CD14-positive monocyte (primary cell): ENCODE results near the gene PREX1. TPM values are rescaled to one million over a fixed set of nuclear protein-coding genes. Genes with fewer than 3 reads are reported as not detected.

Experiments used
- DNase-seq, 3 donors: peaks; one replicate each; pipeline ENCODE4 v3.0.0-alpha.2; 2011 to 2022
- H2AFZ ChIP-seq: 2 replicates; pipeline ENCODE4 v1.6.0; 2012; ENCODE audit warnings: mild to moderate bottlenecking, low read depth, low read length, inconsistent platforms; ENCODE audit not compliant: insufficient read depth, poor library complexity, severe bottlenecking
- H3K27ac ChIP-seq, 2 donors: 1 replicate in 1 of 2; 2 replicates in 1 of 2; pipeline ENCODE4 v1.5.1; 2012 to 2013; ENCODE audit warnings: low read length in 2 of 2, control low read depth in 1 of 2, inconsistent platforms in 1 of 2, low read depth in 1 of 2, mild to moderate bottlenecking in 1 of 2
- H3K27me3 ChIP-seq, 2 donors: one replicate each; pipeline versions ENCODE4 v1.6.0 to v1.6.1; 2011 to 2013; ENCODE audit warnings: low read length in 2 of 2; ENCODE audit not compliant: control insufficient read depth in 2 of 2, insufficient read depth in 2 of 2
- H3K36me3 ChIP-seq, 2 donors: replicated peaks in 1 of 2; 1 replicate in 1 of 2; 2 replicates in 1 of 2; pipeline versions ENCODE4 v1.5.1 to v1.6.1; 2012 to 2013; ENCODE audit warnings: low read length in 2 of 2, control low read depth in 1 of 2, inconsistent platforms in 1 of 2, mild to moderate bottlenecking in 1 of 2; ENCODE audit not compliant: insufficient read depth in 2 of 2, control insufficient read depth in 1 of 2
- H3K4me1 ChIP-seq, 2 donors: 1 replicate in 1 of 2; 2 replicates in 1 of 2; pipeline versions ENCODE4 v1.5.1 to v1.6.1; 2012 to 2013; ENCODE audit warnings: low read length in 2 of 2, control low read depth in 1 of 2, inconsistent platforms in 1 of 2, mild to moderate bottlenecking in 1 of 2, moderate library complexity in 1 of 2; ENCODE audit not compliant: insufficient read depth in 2 of 2, control insufficient read depth in 1 of 2
- H3K4me2 ChIP-seq: replicated peaks from 2 replicates; pipeline ENCODE3; 2012; ENCODE audit warnings: low read length, moderate library complexity, mild to moderate bottlenecking; ENCODE audit not compliant: poor library complexity, severe bottlenecking; ENCODE audit errors: extremely low read depth
- H3K4me3 ChIP-seq, 3 experiments: fragments of 200-600 bp in 1 of 3; sonication (generic) in 1 of 3; replicated peaks in 1 of 3; 1 replicate in 2 of 3; 2 replicates in 1 of 3; pipeline ENCODE4 v1.5.1; 2011 to 2013; ENCODE audit warnings: low read length in 3 of 3, mild to moderate bottlenecking in 3 of 3, control low read depth in 2 of 3, low read depth in 2 of 3, inconsistent platforms in 1 of 3, moderate library complexity in 1 of 3
- H3K79me2 ChIP-seq: 2 replicates; pipeline ENCODE4 v1.6.0; 2012; ENCODE audit warnings: mild to moderate bottlenecking, control low read depth, inconsistent platforms, low read length, moderate library complexity; ENCODE audit not compliant: insufficient read depth
- H3K9ac ChIP-seq: 2 replicates; pipeline ENCODE4 v1.6.0; 2017; ENCODE audit warnings: low read length, mild to moderate bottlenecking; ENCODE audit not compliant: insufficient read depth, poor library complexity, severe bottlenecking
- H3K9me3 ChIP-seq, 2 donors: replicated peaks in 1 of 2; 1 replicate in 1 of 2; 2 replicates in 1 of 2; pipeline versions ENCODE4 v1.5.1 to v1.6.1; 2012 to 2013; ENCODE audit warnings: low read length in 2 of 2, control low read depth in 1 of 2; ENCODE audit not compliant: control insufficient read depth in 1 of 2, insufficient read depth in 1 of 2
- H4K20me1 ChIP-seq: 2 replicates; pipeline ENCODE4 v1.6.0; 2012; ENCODE audit warnings: mild to moderate bottlenecking, low read length, control low read depth, moderate library complexity; ENCODE audit not compliant: insufficient read depth
- H3K27ac Mint-ChIP-seq, 7 donors: one replicate each; pipeline ENCODE4 v1.8.0; 2020; ENCODE audit warnings: mild to moderate bottlenecking in 7 of 7, mixed read lengths in 7 of 7, moderate library complexity in 6 of 7, inconsistent platforms in 2 of 7
- H3K27me3 Mint-ChIP-seq, 3 donors: one replicate each; pipeline ENCODE4 v1.8.0; 2021 to 2022; ENCODE audit warnings: low read depth in 3 of 3, mild to moderate bottlenecking in 3 of 3, mixed read lengths in 3 of 3, moderate library complexity in 3 of 3, inconsistent platforms in 1 of 3
- H3K36me3 Mint-ChIP-seq, 2 donors: one replicate each; pipeline ENCODE4 v1.8.0; 2020; ENCODE audit warnings: mixed read lengths in 2 of 2, inconsistent platforms in 1 of 2, mild to moderate bottlenecking in 1 of 2
- H3K4me1 Mint-ChIP-seq: one replicate; pipeline ENCODE4 v1.8.0; 2020; ENCODE audit warnings: mild to moderate bottlenecking, mixed read lengths
- H3K4me3 Mint-ChIP-seq, 2 donors: one replicate each; pipeline ENCODE4 v1.8.0; 2020; ENCODE audit warnings: mild to moderate bottlenecking in 2 of 2, mixed read lengths in 2 of 2, moderate library complexity in 1 of 2
- H3K9me3 Mint-ChIP-seq, 7 donors: one replicate each; pipeline ENCODE4 v1.8.0; 2020 to 2022; ENCODE audit warnings: mixed read lengths in 7 of 7, mild to moderate bottlenecking in 6 of 7, moderate library complexity in 6 of 7, inconsistent platforms in 2 of 7
- WGBS: methylation state at CpG from one replicate; pipeline ENCODE4 v1.1.5; 2013; ENCODE audit warnings: missing lambda C conversion rate; ENCODE audit not compliant: insufficient coverage; 5-methylcytosine and 5-hydroxymethylcytosine counted together
- intact Hi-C, 2 donors: fragments of 100-400 bp; cut with micrococcal nuclease; formaldehyde crosslinking; loops; one replicate each; pipeline versions ENCODE4 v1.15.0 to v1.15.1; 2023
- polyA plus RNA-seq, 3 donors: library from polyadenylated mRNA; depleted of rRNA in 1 of 3; unstranded in 2 of 3; stranded (reverse) in 1 of 3; fragments of 300-500 nt in 2 of 3; fragments of >200 nt in 1 of 3; fragmentation: Illumina TruSeq in 2 of 3; gene quantifications; 1 replicate in 2 of 3; 2 replicates in 1 of 3; pipeline ENCODE4 v1.2.3, GENCODE V29; 2012 to 2021
- TF ChIP-seq, protein P1 (sequence below): fragments of 200-600 bp; IDR thresholded peaks from one replicate; pipeline ENCODE4 v1.8.0; 2022; ENCODE audit warnings: antibody characterized with exemption, mild to moderate bottlenecking

Gene PREX1
- polyA plus RNA-seq, 3 donors = 24.3 to 114 (median 27.5) TPM

DNA sequence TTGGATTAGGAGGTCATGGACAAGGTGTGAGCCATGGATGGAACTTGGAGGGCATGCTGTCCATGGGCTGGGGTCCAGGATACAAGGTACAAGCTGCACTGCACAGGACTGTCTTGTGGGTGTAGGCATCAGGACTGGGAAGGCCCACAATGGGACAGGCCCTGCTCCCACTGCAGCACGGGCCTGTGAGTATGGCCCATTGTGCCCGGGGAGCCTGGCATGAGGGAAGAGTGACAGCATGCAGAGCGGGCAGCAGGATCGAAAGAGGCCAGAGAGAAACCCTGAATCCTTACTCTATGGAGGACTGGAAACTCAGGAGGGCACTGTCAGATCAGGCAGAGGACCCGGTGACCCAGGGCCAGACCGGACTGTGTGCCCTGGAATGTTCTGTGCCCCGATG, 211.3 kb downstream of the PREX1 start:
- Histone ChIP-seq H3K27ac (no peak overlapping the region), H2AFZ (no peak overlapping the region), H3K9me3 (peaks cover 0 to 3% of the 10 kb centered on the region in 2 donors), H3K27me3 (no peaks in the 10 kb centered on the region), H3K4me2 (no peak overlapping the region), H3K4me1 (peaks cover 17 to 18% of the 10 kb centered on the region in 2 donors), H3K4me3 (no peak overlapping the region), H3K79me2 (no peaks in the 10 kb centered on the region), H4K20me1 (peaks cover 24% of the 10 kb centered on the region), H3K9ac (no peak overlapping the region), H3K36me3 (no peaks in the 10 kb centered on the region)
- Mint-ChIP-seq H3K36me3 (no peaks in the 10 kb centered on the region), H3K27ac (peak overlapping the region in 1 of 7 donors; percentile 81), H3K27me3 (peaks cover 8 to 17% (median 15%) of the 10 kb centered on the region in 3 donors), H3K9me3 (peaks cover 0 to 5% (median 3%) of the 10 kb centered on the region in 7 donors), H3K4me3 (no peak overlapping the region), H3K4me1 (peaks cover 20% of the 10 kb centered on the region)
- WGBS = 99% methylated on average over 7 of the region's 7 CpGs
- intact Hi-C loops = no loop called here
- DNase-seq = no peak
- TF ChIP-seq, protein P1, sequence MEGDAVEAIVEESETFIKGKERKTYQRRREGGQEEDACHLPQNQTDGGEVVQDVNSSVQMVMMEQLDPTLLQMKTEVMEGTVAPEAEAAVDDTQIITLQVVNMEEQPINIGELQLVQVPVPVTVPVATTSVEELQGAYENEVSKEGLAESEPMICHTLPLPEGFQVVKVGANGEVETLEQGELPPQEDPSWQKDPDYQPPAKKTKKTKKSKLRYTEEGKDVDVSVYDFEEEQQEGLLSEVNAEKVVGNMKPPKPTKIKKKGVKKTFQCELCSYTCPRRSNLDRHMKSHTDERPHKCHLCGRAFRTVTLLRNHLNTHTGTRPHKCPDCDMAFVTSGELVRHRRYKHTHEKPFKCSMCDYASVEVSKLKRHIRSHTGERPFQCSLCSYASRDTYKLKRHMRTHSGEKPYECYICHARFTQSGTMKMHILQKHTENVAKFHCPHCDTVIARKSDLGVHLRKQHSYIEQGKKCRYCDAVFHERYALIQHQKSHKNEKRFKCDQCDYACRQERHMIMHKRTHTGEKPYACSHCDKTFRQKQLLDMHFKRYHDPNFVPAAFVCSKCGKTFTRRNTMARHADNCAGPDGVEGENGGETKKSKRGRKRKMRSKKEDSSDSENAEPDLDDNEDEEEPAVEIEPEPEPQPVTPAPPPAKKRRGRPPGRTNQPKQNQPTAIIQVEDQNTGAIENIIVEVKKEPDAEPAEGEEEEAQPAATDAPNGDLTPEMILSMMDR = no peak

DNA sequence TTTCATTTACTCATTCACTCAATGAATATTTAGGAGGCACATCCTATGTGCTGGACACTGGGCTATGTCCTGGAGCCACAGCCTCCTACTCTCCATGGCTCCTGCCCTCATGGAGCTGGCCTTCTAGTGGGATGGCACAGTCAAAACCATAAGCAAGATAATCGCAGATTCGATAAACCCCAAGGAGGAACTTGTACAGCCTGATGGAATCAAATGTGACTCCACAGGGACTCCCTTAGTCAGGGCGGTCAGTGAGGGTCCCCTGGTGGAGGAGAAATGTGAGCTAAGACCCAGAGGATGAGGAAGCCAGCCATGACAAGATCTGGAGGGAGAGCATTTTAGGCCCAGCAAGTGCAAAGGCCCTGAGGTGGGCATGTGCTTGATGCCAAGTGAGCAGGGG, 211.9 kb downstream of the PREX1 start:
- H3K27ac Mint-ChIP-seq = peak overlapping the region in 1 of 7 donors; percentile 81

More for the DNA sequence above, 211.9 kb downstream of the PREX1 start:
- WGBS = 88% methylated on average over 3 of the region's 3 CpGs
- no peak for DNase-seq
- H3K9ac ChIP-seq = no peak overlapping the region
- H3K36me3 ChIP-seq = no peaks in the 10 kb centered on the region
- no peaks in the 10 kb centered on the region for H3K27me3 ChIP-seq
- no peaks in the 10 kb centered on the region for H3K79me2 ChIP-seq
- H3K4me1 Mint-ChIP-seq = peaks cover 14% of the 10 kb centered on the region
- H3K36me3 Mint-ChIP-seq = no peaks in the 10 kb centered on the region
- no peak overlapping the region for H3K4me2 ChIP-seq
- H3K9me3 ChIP-seq = peaks cover 0 to 3% of the 10 kb centered on the region in 2 donors
- intact Hi-C loops = no loop called here
- peaks cover 0 to 5% (median 3%) of the 10 kb centered on the region in 7 donors for H3K9me3 Mint-ChIP-seq
- no peak overlapping the region for H2AFZ ChIP-seq
- peak overlapping the region in 1 of 2 donors; percentile 17 for H3K4me3 Mint-ChIP-seq
- H3K4me3 ChIP-seq = no peak overlapping the region
- peaks cover 8 to 17% (median 12%) of the 10 kb centered on the region in 3 donors for H3K27me3 Mint-ChIP-seq
- H3K4me1 ChIP-seq = peaks cover 11 to 12% of the 10 kb centered on the region in 2 donors
- no peak overlapping the region for H3K27ac ChIP-seq
- H4K20me1 ChIP-seq = peaks cover 18% of the 10 kb centered on the region
- TF ChIP-seq, protein P1 = no peak
